Vagina (tissue), 2 donors: ENCODE measurements around the gene TNKS1BP1. TPM values are rescaled to one million over a fixed set of nuclear protein-coding genes. Genes with fewer than 3 reads are reported as not detected.

Experiments
- DNase-seq, 2 donors: peaks; one replicate each; pipeline ENCODE4 v3.0.0-alpha.2; 2017; ENCODE audit errors: extremely low spot score in 2 of 2
- H3K27ac ChIP-seq: fragments of 200-600 bp; sonication (generic); one replicate; pipeline ENCODE4 v1.5.1; 2019
- H3K27me3 ChIP-seq: fragments of 200-600 bp; sonication (generic); one replicate; pipeline ENCODE4 v1.5.1; 2019
- H3K36me3 ChIP-seq, 2 donors: fragments of 200-600 bp; sonication (generic); one replicate each; pipeline ENCODE4 v1.5.1; 2017 to 2019
- H3K4me1 ChIP-seq: fragments of 200-600 bp; sonication (generic); one replicate; pipeline ENCODE4 v1.5.1; 2019
- H3K4me3 ChIP-seq, 2 donors: fragments of 200-600 bp; sonication (generic); 1 replicate in 1 of 2; 2 replicates in 1 of 2; pipeline ENCODE4 v1.5.1; 2016 to 2019
- H3K9me3 ChIP-seq: fragments of 200-600 bp; sonication (generic); one replicate; pipeline ENCODE4 v1.5.1; 2019
- CTCF ChIP-seq, 3 experiments: fragments of 450-650 bp in 2 of 3; fragments of 200-600 bp in 1 of 3; sonication (generic) in 1 of 3; IDR thresholded peaks; one replicate each; pipeline ENCODE4 v1.5.1; 2017 to 2019; ENCODE audit warnings: antibody characterized with exemption in 3 of 3, mild to moderate bottlenecking in 2 of 3, moderate library complexity in 2 of 3
- POLR2A ChIP-seq, 2 donors: fragments of 450-650 bp; IDR thresholded peaks; one replicate each; pipeline ENCODE4 v1.6.1; 2017; ENCODE audit warnings: antibody characterized with exemption in 2 of 2, mild to moderate bottlenecking in 2 of 2, moderate library complexity in 2 of 2
- POLR2AphosphoS5 ChIP-seq, 2 donors: sonication (generic); formaldehyde crosslinking; IDR thresholded peaks; one replicate each; pipeline ENCODE4 v1.9.0; 2017; ENCODE audit warnings: antibody characterized with exemption in 2 of 2, mild to moderate bottlenecking in 2 of 2, low read depth in 1 of 2; ENCODE audit not compliant: insufficient read depth in 1 of 2
- intact Hi-C: fragments of 100-400 bp; cut with DNase I; formaldehyde crosslinking; loops from one replicate; pipeline ENCODE4 v1.15.1; 2023
- total RNA-seq: library from RNA; depleted of rRNA; stranded (reverse); fragments of >200 nt; gene quantifications from one replicate; pipeline ENCODE4 v1.2.3, GENCODE V29; 2016

TNKS1BP1 gene
- total RNA-seq, 1 donor from 2014 or later, result 159 TPM

GRCh38 chr11:57344826-57345225 lies 20.1 kb upstream of the TNKS1BP1 start:
- Histone ChIP-seq H3K4me1 (peaks cover 6% of the 10 kb centered on the region), H3K9me3 (no peaks in the 10 kb centered on the region), H3K4me3 (no peak overlapping the region), H3K36me3 (no peaks in the 10 kb centered on the region), H3K27ac (no peak overlapping the region), H3K27me3 (no peaks in the 10 kb centered on the region)
- TF ChIP-seq POLR2AphosphoS5 (IDR thresholded peaks at IDR 0.05; ENCODE audit: insufficient read depth in 1 of 2, low read depth in 1 of 2), result no peak
- no peak for TF ChIP-seq POLR2A (IDR thresholded peaks at IDR 0.05)
- no peak for TF ChIP-seq CTCF (IDR thresholded peaks at IDR 0.05)
- intact Hi-C loops, result loop anchor here (10.0 kb wide), 2 partner anchors 150 to 180 kb away; no protein-coding TSS in a partner anchor
- DNase-seq, result no peak

- no peak for DNase-seq
- H3K9me3 ChIP-seq, result no peaks in the 10 kb centered on the region
- H3K36me3 ChIP-seq, result no peaks in the 10 kb centered on the region
- no peak overlapping the region for H3K27ac ChIP-seq
- H3K4me3 ChIP-seq, result no peak overlapping the region
- intact Hi-C loops, result loop anchor here (10.0 kb wide), 2 partner anchors 151 to 181 kb away; no protein-coding TSS in a partner anchor
- TF ChIP-seq POLR2A (IDR thresholded peaks at IDR 0.05) (no peak), POLR2AphosphoS5 (IDR thresholded peaks at IDR 0.05; ENCODE audit: insufficient read depth in 1 of 2, low read depth in 1 of 2) (no peak), CTCF (IDR thresholded peaks at IDR 0.05) (no peak)
- no peaks in the 10 kb centered on the region for H3K27me3 ChIP-seq
- no peaks in the 10 kb centered on the region for H3K4me1 ChIP-seq
These were observed 19.1 kb upstream of the TNKS1BP1 start for GRCh38 chr11:57343825-57344224.

- no peaks in the 10 kb centered on the region for H3K4me1 ChIP-seq
- intact Hi-C loops, result loop anchor here (10.0 kb wide), 2 partner anchors 152 to 182 kb away; no protein-coding TSS in a partner anchor
- DNase-seq, result no peak
- no peaks in the 10 kb centered on the region for H3K36me3 ChIP-seq
- H3K27ac ChIP-seq, result no peak overlapping the region
- no peak overlapping the region for H3K4me3 ChIP-seq
- no peak for TF ChIP-seq POLR2AphosphoS5 (IDR thresholded peaks at IDR 0.05; ENCODE audit: insufficient read depth in 1 of 2, low read depth in 1 of 2)
- no peak for TF ChIP-seq POLR2A (IDR thresholded peaks at IDR 0.05)
- TF ChIP-seq CTCF (IDR thresholded peaks at IDR 0.05), result no peak
- H3K9me3 ChIP-seq, result no peaks in the 10 kb centered on the region
- no peaks in the 10 kb centered on the region for H3K27me3 ChIP-seq
These were observed 17.9 kb upstream of the TNKS1BP1 start for GRCh38 chr11:57342702-57343101.

GRCh38 chr11:57341250-57341808 lies 16.6 kb upstream of the TNKS1BP1 start:
- Histone ChIP-seq H3K36me3 (no peaks in the 10 kb centered on the region), H3K9me3 (no peaks in the 10 kb centered on the region), H3K4me1 (peaks cover 4% of the 10 kb centered on the region), H3K27ac (no peak overlapping the region), H3K4me3 (no peak overlapping the region), H3K27me3 (no peaks in the 10 kb centered on the region)
- TF ChIP-seq POLR2A (IDR thresholded peaks at IDR 0.05) (no peak), CTCF (IDR thresholded peaks at IDR 0.05) (no peak), POLR2AphosphoS5 (IDR thresholded peaks at IDR 0.05; ENCODE audit: insufficient read depth in 1 of 2, low read depth in 1 of 2) (no peak)
- DNase-seq, result no peak
- intact Hi-C loops, result loop anchor here (10.0 kb wide), 2 partner anchors 153 to 183 kb away; no protein-coding TSS in a partner anchor

GRCh38 chr11:57340039-57340615 lies 15.4 kb upstream of the TNKS1BP1 start:
- no peaks in the 10 kb centered on the region for H3K27me3 ChIP-seq
- H3K4me3 ChIP-seq, result no peak overlapping the region
- intact Hi-C loops, result loop anchor here (10.0 kb wide), 2 partner anchors 155 to 185 kb away; no protein-coding TSS in a partner anchor
- no peak for DNase-seq
- H3K9me3 ChIP-seq, result no peaks in the 10 kb centered on the region
- H3K36me3 ChIP-seq, result no peaks in the 10 kb centered on the region
- no peak overlapping the region for H3K27ac ChIP-seq
- peaks cover 9% of the 10 kb centered on the region for H3K4me1 ChIP-seq
- TF ChIP-seq POLR2A (IDR thresholded peaks at IDR 0.05), result no peak
- TF ChIP-seq POLR2AphosphoS5 (IDR thresholded peaks at IDR 0.05; ENCODE audit: insufficient read depth in 1 of 2, low read depth in 1 of 2), result no peak
